PC-3 (cell line): Measurements from ENCODE around the gene DNAH5. TPM values are rescaled to one million over a fixed set of nuclear protein-coding genes. Genes with fewer than 3 reads are reported as not detected.

Experiments used
- ATAC-seq: fragments of 200-7000 bp; cut with Tn5 transposase; 2 replicates; pipeline ENCODE4 v1.9.1; 2020; ENCODE audit warnings: mild to moderate bottlenecking, moderate library complexity
- BruUV-seq: library from RNA; stranded (reverse); fragments of 400-500 nt; replicated peaks from 2 replicates; lab custom pipeline; 2021; lab: Mats Ljungman, UMichigan
- CTCF ChIA-PET: fragments of 300-600 bp; sonication (Branson Sonifier 250); formaldehyde crosslinking; loops from one replicate; lab custom pipeline; 2022; ENCODE audit warnings: antibody characterized with exemption; lab: Charles Lee
- POLR2A ChIA-PET: fragments of 300-600 bp; sonication (Branson Sonifier 250); formaldehyde crosslinking; loops from one replicate; lab custom pipeline; 2022; ENCODE audit warnings: antibody characterized with exemption; ENCODE audit not compliant: unreplicated experiment; lab: Charles Lee
- DNase-seq: peaks from one replicate; pipeline ENCODE4 v3.0.0-alpha.2; 2015
- H2AFZ ChIP-seq: fragments of 300-600 bp; sonication (generic); 2 replicates; pipeline ENCODE4 v1.6.0; 2016; ENCODE audit warnings: antibody characterized with exemption, low read length
- H3F3A ChIP-seq: fragments of 300-600 bp; sonication (generic); one replicate; pipeline ENCODE4 v1.6.0; 2017; ENCODE audit warnings: antibody characterized with exemption, low read length, control low read depth, mild to moderate bottlenecking; ENCODE audit not compliant: unreplicated experiment
- H3K27ac ChIP-seq: fragments of 300-600 bp; sonication (generic); 2 replicates; pipeline ENCODE4 v1.5.1; 2016; ENCODE audit warnings: mild to moderate bottlenecking, low read length
- H3K27me3 ChIP-seq: fragments of 300-600 bp; sonication (generic); 2 replicates; pipeline ENCODE4 v1.6.1; 2016; ENCODE audit warnings: low read length, mixed read lengths
- H3K36me3 ChIP-seq: fragments of 300-600 bp; sonication (generic); 2 replicates; pipeline ENCODE4 v1.6.1; 2016; ENCODE audit warnings: low read depth, mixed run types, low read length, mixed read lengths
- H3K4me1 ChIP-seq: fragments of 300-600 bp; sonication (generic); 2 replicates; pipeline ENCODE4 v1.5.1; 2016; ENCODE audit warnings: low read length; ENCODE audit not compliant: insufficient read depth
- H3K4me2 ChIP-seq: fragments of 300-600 bp; sonication (generic); 2 replicates; pipeline ENCODE4 v1.6.0; 2016; ENCODE audit warnings: low read length
- H3K4me3 ChIP-seq: fragments of 300-600 bp; sonication (generic); 2 replicates; pipeline ENCODE4 v1.5.1; 2016; ENCODE audit warnings: mild to moderate bottlenecking, low read length, mixed read lengths
- H3K79me2 ChIP-seq: fragments of 300-600 bp; sonication (generic); 2 replicates; pipeline ENCODE4 v1.6.1; 2017; ENCODE audit warnings: low read length, mixed read lengths
- H3K9ac ChIP-seq: fragments of 300-600 bp; sonication (generic); 2 replicates; pipeline ENCODE4 v1.6.0; 2016; ENCODE audit warnings: mild to moderate bottlenecking, low read length
- H3K9me2 ChIP-seq: fragments of 300-600 bp; sonication (generic); replicated peaks from 2 replicates; pipeline ENCODE4 v1.6.1; 2016; ENCODE audit warnings: mixed run types, low read length, mixed read lengths
- H3K9me3 ChIP-seq: fragments of 300-600 bp; sonication (generic); 2 replicates; pipeline ENCODE4 v1.6.1; 2016; ENCODE audit warnings: low read length, mixed read lengths
- H4K20me1 ChIP-seq: fragments of 300-600 bp; sonication (generic); 2 replicates; pipeline ENCODE4 v1.6.1; 2016; ENCODE audit warnings: low read length, mixed read lengths
- EZH2 ChIP-seq: fragments of 300-600 bp; sonication (generic); IDR thresholded peaks from one replicate; pipeline ENCODE4 v1.6.1; 2017; ENCODE audit warnings: antibody characterized with exemption, mild to moderate bottlenecking, low read length; ENCODE audit not compliant: unreplicated experiment
- EZH2phosphoT487 ChIP-seq: fragments of 300-600 bp; sonication (generic); IDR thresholded peaks from 2 replicates; pipeline ENCODE4 v1.6.1; 2018; ENCODE audit warnings: mild to moderate bottlenecking, antibody characterized with exemption, low read length, borderline replicate concordance
- intact Hi-C: fragments of 100-400 bp; cut with micrococcal nuclease; formaldehyde crosslinking; loops from 2 replicates; pipeline ENCODE4 v1.9.0; 2023
- total RNA-seq: library from RNA; depleted of rRNA; stranded (reverse); fragments of >200 nt; gene quantifications from 2 replicates; pipeline ENCODE4 v1.2.3, GENCODE V29; 2014
- TF ChIP-seq, protein P1 (sequence below): fragments of 300-600 bp; sonication (generic); conservative IDR thresholded peaks from 2 replicates; pipeline ENCODE4 v1.5.1; 2017; ENCODE audit warnings: antibody characterized with exemption, low read depth, mild to moderate bottlenecking, low read length

The DNAH5 gene
- total RNA-seq, 1 experiment from 2014 or later, result 3.5 TPM

DNA sequence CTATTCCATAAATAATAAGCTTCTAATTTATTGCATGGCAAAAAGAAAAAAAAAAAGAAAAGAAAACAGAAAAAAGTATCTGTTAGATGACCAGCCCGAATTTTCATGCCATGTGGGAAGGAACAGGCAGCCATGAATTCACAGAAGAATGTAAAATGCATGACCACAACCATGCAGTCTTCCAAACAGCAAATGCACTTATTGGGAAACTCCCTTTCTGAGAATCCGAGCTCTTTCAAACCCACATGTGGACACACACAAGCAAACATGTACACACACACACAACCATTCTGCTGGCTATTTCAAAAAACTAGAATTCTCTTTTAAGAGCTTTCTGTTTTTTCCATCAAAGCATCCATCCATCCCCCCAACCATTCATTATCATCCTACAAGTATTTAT lies 236.1 kb downstream of the DNAH5 start:
- intact Hi-C loops, result no loop called here
- no peaks in the 10 kb centered on the region for H3K27me3 ChIP-seq
- no peaks in the 10 kb centered on the region for H3K9me3 ChIP-seq
- no peaks in the 10 kb centered on the region for H3K79me2 ChIP-seq
- H3K9me2 ChIP-seq, result no peaks in the 10 kb centered on the region
- BruUV-seq, result no TSS peak
- TF ChIP-seq, protein P1, sequence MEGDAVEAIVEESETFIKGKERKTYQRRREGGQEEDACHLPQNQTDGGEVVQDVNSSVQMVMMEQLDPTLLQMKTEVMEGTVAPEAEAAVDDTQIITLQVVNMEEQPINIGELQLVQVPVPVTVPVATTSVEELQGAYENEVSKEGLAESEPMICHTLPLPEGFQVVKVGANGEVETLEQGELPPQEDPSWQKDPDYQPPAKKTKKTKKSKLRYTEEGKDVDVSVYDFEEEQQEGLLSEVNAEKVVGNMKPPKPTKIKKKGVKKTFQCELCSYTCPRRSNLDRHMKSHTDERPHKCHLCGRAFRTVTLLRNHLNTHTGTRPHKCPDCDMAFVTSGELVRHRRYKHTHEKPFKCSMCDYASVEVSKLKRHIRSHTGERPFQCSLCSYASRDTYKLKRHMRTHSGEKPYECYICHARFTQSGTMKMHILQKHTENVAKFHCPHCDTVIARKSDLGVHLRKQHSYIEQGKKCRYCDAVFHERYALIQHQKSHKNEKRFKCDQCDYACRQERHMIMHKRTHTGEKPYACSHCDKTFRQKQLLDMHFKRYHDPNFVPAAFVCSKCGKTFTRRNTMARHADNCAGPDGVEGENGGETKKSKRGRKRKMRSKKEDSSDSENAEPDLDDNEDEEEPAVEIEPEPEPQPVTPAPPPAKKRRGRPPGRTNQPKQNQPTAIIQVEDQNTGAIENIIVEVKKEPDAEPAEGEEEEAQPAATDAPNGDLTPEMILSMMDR, result no peak
- no peak for TF ChIP-seq EZH2phosphoT487
- TF ChIP-seq EZH2, result no peak
- no peak overlapping the region for H3K4me2 ChIP-seq
- ChIA-PET CTCF (no interaction called here), POLR2A (no interaction called here)
- H3K36me3 ChIP-seq, result no peaks in the 10 kb centered on the region
- no peak for ATAC-seq
- H2AFZ ChIP-seq, result no peak overlapping the region
- DNase-seq, result no peak
- H4K20me1 ChIP-seq, result no peaks in the 10 kb centered on the region
- H3K27ac ChIP-seq, result no peak overlapping the region
- H3K4me1 ChIP-seq, result no peaks in the 10 kb centered on the region
- H3K4me3 ChIP-seq, result no peak overlapping the region
- no peaks in the 10 kb centered on the region for H3F3A ChIP-seq
- H3K9ac ChIP-seq, result no peak overlapping the region

DNA sequence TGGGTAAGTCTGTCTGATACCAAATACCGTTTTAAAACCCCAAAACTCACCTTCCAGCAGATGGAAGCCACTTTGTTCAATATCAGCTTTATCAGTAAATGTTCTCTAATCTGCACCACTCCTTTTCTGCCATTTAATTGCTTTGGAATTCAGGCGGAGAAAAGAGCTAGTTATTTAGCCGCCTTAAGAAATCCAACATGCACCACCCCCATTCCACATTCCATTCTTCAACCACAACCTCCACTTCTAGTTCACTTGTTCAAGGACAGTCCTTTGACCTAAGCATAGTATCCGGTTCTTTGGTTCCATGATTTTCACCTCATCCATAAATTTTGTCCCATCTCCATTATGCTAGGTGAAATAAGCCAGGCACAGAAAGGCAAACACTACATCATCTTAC lies 240.1 kb downstream of the DNAH5 start:
- DNase-seq (no peak), ATAC-seq (no peak)
- H3K4me3 ChIP-seq, result no peak overlapping the region
- H3F3A ChIP-seq, result no peaks in the 10 kb centered on the region
- H3K4me1 ChIP-seq, result no peaks in the 10 kb centered on the region
- no peaks in the 10 kb centered on the region for H3K9me3 ChIP-seq
- H3K4me2 ChIP-seq, result no peak overlapping the region
- H3K36me3 ChIP-seq, result no peaks in the 10 kb centered on the region
- CTCF ChIA-PET, result no interaction called here
- H3K27me3 ChIP-seq, result no peaks in the 10 kb centered on the region
- H3K27ac ChIP-seq, result no peak overlapping the region
- no peak overlapping the region for H3K9ac ChIP-seq
- POLR2A ChIA-PET, result no interaction called here
- no peaks in the 10 kb centered on the region for H3K79me2 ChIP-seq
- intact Hi-C loops, result no loop called here
- no TSS peak for BruUV-seq
- no peaks in the 10 kb centered on the region for H3K9me2 ChIP-seq
- H4K20me1 ChIP-seq, result no peaks in the 10 kb centered on the region
- H2AFZ ChIP-seq, result no peak overlapping the region
- TF ChIP-seq, protein P1, result no peak
- TF ChIP-seq EZH2 (no peak), EZH2phosphoT487 (no peak)

DNA sequence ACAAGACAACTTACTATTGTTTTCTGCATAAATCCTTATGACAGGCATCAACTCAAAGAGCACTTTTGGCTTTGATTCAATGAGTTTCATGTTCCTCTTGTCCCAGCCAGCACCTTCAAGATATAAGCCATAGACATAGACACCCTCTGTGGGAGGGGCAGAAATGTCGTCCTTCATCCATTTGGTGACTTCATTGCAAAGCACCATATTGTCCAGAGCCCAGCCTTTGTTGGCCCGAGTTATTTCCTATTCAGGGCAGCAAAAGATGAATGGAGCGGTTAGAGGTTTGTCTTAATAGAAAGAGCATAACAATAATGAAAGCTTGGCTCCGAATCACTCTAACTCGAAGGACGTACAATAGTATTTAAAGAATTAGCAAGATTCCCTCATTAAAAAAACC lies 243.9 kb downstream of the DNAH5 start:
- intact Hi-C loops, result no loop called here

More for the DNA sequence above, 243.9 kb downstream of the DNAH5 start:
- Histone ChIP-seq H3F3A (no peaks in the 10 kb centered on the region), H3K4me3 (no peak overlapping the region), H2AFZ (no peak overlapping the region), H4K20me1 (no peaks in the 10 kb centered on the region), H3K36me3 (no peaks in the 10 kb centered on the region), H3K27ac (no peak overlapping the region), H3K79me2 (no peaks in the 10 kb centered on the region), H3K9me2 (no peaks in the 10 kb centered on the region), H3K27me3 (no peaks in the 10 kb centered on the region), H3K9me3 (no peaks in the 10 kb centered on the region), H3K4me2 (no peak overlapping the region), H3K4me1 (no peaks in the 10 kb centered on the region), H3K9ac (no peak overlapping the region)
- DNase-seq (no peak), ATAC-seq (no peak)
- no TSS peak for BruUV-seq
- TF ChIP-seq EZH2, result no peak
- TF ChIP-seq EZH2phosphoT487, result no peak
- TF ChIP-seq, protein P1, result no peak
- POLR2A ChIA-PET, result interaction anchor here (0.6 kb wide), 1 partner anchor 70 kb away, joined by 7 read pairs; no protein-coding TSS in a partner anchor
- CTCF ChIA-PET, result no interaction called here
